GM19452 (cell line): ENCODE measurements around the gene MMP8.
"Not testable (repeated sequence)": the region's sequence is repeated elsewhere in the genome, so short reads cannot be mapped to it uniquely, and the experiment has no call there.

Experiments
- ATAC-seq: cut with Tn5 transposase; IDR thresholded peaks from one replicate; pipeline ENCODE4 v1.9.1; 2021; ENCODE audit not compliant: unreplicated experiment

MMP8 gene

GRCh38 chr11:102724904-102725500, at the start of gene MMP8:
Gene MMP8, minus strand, starts transcription at chr11:102724954. Its CDS starts 99 bp downstream, at chr11:102724855.
- ATAC-seq, result no peak

DNA sequence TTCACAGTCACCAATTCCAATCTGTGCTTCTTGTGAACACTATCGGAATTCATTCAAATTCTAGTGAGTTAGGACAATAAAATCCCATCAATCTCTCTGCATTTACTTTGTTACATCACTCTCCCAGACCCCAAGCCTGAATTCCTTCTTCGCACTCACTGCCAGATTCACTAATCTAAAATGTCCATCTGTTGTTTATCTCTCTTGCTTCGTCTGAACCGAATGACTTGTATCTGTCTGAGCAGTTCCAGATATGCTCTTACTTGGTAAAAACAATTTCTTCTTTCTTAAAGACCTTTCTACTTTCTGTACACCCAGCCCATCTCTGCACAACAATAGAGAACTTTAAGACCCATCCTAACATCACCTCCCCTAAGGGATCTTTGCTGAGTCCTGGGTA, 48.6 kb upstream of the MMP8 start:
- ATAC-seq, result no peak

GRCh38 chr11:102771351-102771750, 46.6 kb upstream of the MMP8 start:
- no peak for ATAC-seq

- ATAC-seq, result no peak
Measured at GRCh38 chr11:102770191-102770590, 45.4 kb upstream of the MMP8 start.

- ATAC-seq, result no peak
Measured at GRCh38 chr11:102767800-102768199, 43.0 kb upstream of the MMP8 start.

DNA sequence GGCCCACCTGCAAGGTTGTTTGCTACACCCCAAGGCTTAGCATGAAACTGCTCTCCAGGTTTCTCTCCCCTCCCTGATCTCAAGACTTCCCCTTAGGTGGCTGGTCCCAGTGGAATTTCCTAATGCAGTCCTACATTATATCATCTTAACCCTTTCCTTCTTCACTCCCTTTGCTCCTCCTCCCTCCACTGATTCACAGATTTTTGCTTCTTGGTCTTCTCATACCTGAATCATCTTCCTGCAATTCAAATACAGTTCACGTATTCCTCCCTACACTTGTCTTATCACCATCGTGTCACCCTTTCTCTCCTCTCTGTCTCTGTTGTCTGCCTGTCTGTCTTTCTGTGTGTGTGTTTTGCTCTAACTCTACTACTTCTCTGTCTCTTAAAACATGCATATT, 38.7 kb upstream of the MMP8 start:
- ATAC-seq, result no peak

- no peak for ATAC-seq
Measured at GRCh38 chr11:102762361-102762767, 37.6 kb upstream of the MMP8 start.

DNA sequence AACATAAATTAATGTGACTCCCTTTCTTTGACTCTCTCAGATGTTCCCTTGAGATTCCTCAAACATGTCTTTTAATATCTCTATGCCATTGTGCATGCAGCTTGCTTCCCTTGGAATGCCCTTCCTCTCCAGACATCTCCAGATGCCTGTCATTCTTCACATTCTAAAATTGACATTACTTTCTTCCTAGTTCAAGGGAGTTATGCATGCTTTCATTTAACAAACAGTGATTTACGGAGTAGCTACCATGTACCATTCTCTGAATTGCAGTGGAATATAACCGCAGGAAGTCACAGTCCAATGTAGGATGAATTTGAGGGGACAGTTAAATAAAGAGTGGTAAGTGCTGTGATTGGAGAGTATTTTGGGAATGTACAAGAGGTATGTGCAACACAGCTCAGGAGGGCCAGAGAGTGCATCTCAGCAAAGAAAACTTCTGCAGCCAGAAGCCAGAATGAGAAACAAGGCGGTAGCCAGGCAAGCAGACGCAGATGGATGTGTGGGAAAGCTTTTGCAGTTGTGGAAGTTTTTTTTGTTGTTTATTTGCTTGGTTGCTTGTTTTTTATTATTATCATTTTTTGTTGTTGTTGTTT, 37.0 kb upstream of the MMP8 start:
- no peak for ATAC-seq

GRCh38 chr11:102760344-102761035, 35.7 kb upstream of the MMP8 start:
- no peak for ATAC-seq

- ATAC-seq, result no peak
Measured at GRCh38 chr11:102757823-102758549, 33.2 kb upstream of the MMP8 start.

DNA sequence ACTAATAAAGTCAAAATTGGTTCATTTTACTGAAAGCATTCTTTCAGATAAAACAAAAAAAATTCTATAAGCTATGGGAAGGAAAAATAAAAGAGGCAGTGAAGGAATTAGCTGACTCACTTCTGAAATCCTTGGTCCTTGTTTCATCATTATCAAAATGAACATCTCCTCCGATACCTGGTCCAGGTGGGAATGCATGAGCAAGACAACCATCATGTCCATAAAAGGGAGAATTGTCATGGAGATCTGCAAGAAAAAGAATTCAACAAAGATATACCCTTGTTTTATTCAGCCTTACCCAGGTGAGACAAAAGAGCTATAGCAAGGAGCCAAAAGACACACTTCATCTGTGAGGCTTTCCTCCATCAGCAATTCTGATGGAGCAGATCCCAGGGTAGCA, 28.5 kb upstream of the MMP8 start:
- no peak for ATAC-seq

- no peak for ATAC-seq
Measured at GRCh38 chr11:102751673-102752072, 26.9 kb upstream of the MMP8 start.

- no peak for ATAC-seq
Measured at GRCh38 chr11:102749101-102749722, 24.5 kb upstream of the MMP8 start.

- not testable (repeated sequence) for ATAC-seq
Measured at GRCh38 chr11:102746746-102747578, 22.2 kb upstream of the MMP8 start.

- no peak for ATAC-seq
Measured at GRCh38 chr11:102734650-102735049, 9.9 kb upstream of the MMP8 start.

DNA sequence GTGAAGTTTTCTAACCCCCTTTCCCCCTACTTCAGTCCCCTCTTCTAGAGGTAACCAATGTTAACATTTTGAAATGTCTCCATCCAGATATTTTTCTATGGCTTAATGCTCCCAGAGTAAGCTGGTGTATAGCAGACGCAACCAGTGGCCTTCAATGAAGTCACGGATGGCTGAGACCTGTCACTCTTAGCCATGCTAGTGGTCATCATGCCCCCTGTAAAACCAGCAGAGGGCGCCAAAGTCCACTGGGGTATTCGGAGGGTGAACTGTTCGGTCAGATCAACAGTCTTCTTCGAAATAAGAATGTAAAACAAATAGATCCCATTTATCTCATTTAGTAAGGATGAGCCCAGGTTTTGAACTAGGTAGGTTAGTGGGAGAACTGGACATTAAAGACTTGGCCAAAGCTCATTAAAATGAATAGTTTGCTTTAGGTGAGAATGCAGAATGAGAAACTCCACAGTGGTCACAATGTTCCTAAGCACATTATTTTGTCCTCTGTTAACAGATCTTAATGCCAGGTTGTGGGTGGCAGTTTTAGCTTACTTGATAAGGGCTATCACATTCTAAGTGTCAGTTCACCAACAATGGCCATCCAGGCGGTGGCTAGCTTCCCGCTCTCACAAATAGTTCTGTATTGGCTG, 8.6 kb upstream of the MMP8 start:
- peak; percentile 81 for ATAC-seq

GRCh38 chr11:102730944-102731343, 6.2 kb upstream of the MMP8 start:
- not testable (repeated sequence) for ATAC-seq

DNA sequence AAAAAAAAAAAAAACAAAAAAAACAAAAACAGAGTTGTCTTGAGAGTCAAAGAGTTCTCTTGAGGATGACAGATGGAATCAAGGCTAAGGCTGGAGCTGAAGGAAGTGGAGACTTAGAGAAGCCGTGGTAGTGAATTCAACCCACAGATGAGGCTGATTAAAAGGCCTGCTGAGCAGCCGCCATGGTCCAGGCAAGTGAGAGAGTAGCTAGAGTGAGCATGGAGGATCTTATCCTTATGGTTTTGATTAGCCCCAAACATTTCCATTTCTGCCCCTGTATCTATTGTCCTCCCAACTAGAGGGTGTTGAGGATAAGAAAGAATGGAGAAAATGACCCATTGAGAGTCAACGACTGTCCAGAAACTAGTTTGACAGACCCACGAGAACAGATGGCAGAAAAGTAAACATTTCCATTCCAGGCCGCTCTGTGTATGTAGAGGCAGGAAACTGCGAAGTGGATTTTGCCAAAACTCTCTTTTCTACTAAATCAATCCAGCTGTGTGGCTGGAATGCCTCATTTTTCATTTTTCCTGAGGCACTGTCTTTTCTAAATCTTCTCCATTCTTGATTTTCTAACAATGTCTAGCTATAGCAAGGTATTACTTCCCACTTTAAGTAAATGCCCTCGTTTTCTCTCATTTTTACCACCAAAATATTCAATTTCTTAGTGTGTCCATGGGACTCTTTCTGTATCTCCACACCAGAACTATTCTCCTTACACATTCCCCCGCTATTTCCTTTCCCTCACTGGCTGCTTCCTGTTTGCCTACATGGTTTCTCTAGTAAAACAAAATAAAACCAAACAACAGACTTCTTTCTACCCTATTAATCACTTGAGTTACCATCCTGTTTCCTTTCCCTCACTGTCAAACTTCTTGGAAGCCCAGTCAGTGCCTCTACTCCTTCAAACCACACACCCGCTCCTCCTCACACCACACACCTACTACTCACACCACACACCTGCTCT, 5.4 kb upstream of the MMP8 start:
- no peak for ATAC-seq

- no peak for ATAC-seq
Measured at GRCh38 chr11:102727890-102728289, 3.1 kb upstream of the MMP8 start.
